Bronchial epithelial cell (primary cell): Measurements from ENCODE around the gene HOXD4. TPM values are rescaled to one million over a fixed set of nuclear protein-coding genes. Genes with fewer than 3 reads are reported as not detected.
A peak's percentile ranks its signal among the peaks of the same experiment; 100 is the strongest.

Experiments used
- DNase-seq: peaks from one replicate; pipeline ENCODE4 v3.0.0-alpha.2; 2010; ENCODE audit warnings: low read depth
- FAIRE-seq: peaks from 2 replicates; lab custom pipeline; 2011; peaks lifted over from hg19 to GRCh38; lab: Jason Lieb, UNC
- H3K27me3 ChIP-seq: 2 replicates; pipeline ENCODE4 v1.5.1; 2011; ENCODE audit warnings: low read length; ENCODE audit not compliant: control insufficient read depth, insufficient read depth
- H3K36me3 ChIP-seq: 2 replicates; pipeline ENCODE4 v1.5.1; 2011; ENCODE audit warnings: low read length; ENCODE audit not compliant: control insufficient read depth, insufficient read depth
- H3K4me3 ChIP-seq: 2 replicates; pipeline ENCODE4 v1.5.1; 2011; ENCODE audit warnings: mild to moderate bottlenecking, low read depth, low read length, control low read depth
- total RNA-seq: library from RNA; depleted of rRNA; stranded (reverse); fragments of >200 nt; gene quantifications from 2 replicates; pipeline ENCODE4 v1.2.1, GENCODE V29; 2014
- TF ChIP-seq, protein P1 (sequence below): IDR thresholded peaks from 2 replicates; pipeline ENCODE4 v1.5.1; 2011; ENCODE audit warnings: mild to moderate bottlenecking, moderate library complexity, low read length, control low read depth, inconsistent platforms; ENCODE audit not compliant: insufficient read depth, severe bottlenecking

HOXD4 gene
- total RNA-seq, 1 donor from 2014 or later: not detected

DNA sequence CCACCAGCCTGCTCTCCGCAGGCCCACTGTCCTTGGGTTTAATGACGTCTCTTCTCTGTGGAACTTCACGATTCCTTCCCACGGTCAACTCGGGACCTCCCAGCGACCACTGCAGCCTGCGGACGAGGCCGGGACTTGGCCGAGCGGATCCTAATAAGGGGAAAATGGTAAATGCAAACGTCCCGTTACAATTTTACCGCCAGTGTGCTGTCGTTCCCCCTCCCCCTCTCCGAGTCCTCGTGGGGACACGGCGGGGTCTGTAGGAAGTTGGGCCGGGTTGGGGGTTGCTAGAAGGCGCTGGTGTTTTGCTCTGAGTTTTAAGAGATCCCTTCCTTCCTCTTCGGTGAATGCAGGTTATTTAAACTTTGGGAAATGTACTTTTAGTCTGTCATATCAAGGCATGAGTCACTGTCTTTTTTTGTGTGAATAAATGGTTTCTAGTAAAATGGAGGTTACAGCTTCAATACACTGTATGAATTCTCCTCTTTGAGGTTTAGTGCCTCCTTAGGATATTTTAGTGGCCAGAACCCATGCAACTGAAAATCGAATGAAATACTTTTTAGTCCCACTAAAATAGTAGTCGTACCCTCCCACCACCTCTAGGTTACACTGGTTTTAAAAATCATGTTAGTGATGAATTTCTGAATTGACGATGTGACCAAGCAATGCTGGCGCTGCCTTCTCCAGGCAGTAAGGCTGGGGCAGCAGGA lies 42.0 kb upstream of the HOXD4 start:
- DNase-seq: no peak
- Histone ChIP-seq H3K27me3 (peaks cover 76% of the 10 kb centered on the region), H3K4me3 (no peak overlapping the region), H3K36me3 (no peaks in the 10 kb centered on the region)
- TF ChIP-seq, protein P1, sequence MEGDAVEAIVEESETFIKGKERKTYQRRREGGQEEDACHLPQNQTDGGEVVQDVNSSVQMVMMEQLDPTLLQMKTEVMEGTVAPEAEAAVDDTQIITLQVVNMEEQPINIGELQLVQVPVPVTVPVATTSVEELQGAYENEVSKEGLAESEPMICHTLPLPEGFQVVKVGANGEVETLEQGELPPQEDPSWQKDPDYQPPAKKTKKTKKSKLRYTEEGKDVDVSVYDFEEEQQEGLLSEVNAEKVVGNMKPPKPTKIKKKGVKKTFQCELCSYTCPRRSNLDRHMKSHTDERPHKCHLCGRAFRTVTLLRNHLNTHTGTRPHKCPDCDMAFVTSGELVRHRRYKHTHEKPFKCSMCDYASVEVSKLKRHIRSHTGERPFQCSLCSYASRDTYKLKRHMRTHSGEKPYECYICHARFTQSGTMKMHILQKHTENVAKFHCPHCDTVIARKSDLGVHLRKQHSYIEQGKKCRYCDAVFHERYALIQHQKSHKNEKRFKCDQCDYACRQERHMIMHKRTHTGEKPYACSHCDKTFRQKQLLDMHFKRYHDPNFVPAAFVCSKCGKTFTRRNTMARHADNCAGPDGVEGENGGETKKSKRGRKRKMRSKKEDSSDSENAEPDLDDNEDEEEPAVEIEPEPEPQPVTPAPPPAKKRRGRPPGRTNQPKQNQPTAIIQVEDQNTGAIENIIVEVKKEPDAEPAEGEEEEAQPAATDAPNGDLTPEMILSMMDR: no peak
- FAIRE-seq: no peak

DNA sequence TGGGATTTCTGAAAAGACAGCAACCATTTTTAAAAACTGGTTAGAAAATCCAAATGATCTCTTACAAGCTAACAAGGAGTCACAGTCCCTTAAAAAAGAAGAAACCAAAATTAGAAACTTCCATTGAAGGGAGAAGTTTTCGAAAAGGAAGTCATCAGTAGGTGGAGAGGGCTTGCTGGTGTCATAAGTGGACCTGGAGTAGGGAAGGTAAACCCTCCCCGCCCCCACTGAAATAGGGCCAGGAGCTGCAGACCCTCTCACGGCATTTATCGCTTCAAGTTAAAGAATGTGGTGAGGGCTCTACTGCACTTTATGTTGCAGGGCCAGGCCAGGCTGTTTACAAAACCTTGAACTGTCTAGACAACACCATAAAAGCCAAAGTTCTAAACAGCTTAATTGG lies 41.4 kb upstream of the HOXD4 start:
- TF ChIP-seq, protein P1: no peak
- H3K27me3 ChIP-seq: peaks cover 76% of the 10 kb centered on the region
- DNase-seq: no peak
- no peak for FAIRE-seq
- H3K4me3 ChIP-seq: no peak overlapping the region
- no peaks in the 10 kb centered on the region for H3K36me3 ChIP-seq

DNA sequence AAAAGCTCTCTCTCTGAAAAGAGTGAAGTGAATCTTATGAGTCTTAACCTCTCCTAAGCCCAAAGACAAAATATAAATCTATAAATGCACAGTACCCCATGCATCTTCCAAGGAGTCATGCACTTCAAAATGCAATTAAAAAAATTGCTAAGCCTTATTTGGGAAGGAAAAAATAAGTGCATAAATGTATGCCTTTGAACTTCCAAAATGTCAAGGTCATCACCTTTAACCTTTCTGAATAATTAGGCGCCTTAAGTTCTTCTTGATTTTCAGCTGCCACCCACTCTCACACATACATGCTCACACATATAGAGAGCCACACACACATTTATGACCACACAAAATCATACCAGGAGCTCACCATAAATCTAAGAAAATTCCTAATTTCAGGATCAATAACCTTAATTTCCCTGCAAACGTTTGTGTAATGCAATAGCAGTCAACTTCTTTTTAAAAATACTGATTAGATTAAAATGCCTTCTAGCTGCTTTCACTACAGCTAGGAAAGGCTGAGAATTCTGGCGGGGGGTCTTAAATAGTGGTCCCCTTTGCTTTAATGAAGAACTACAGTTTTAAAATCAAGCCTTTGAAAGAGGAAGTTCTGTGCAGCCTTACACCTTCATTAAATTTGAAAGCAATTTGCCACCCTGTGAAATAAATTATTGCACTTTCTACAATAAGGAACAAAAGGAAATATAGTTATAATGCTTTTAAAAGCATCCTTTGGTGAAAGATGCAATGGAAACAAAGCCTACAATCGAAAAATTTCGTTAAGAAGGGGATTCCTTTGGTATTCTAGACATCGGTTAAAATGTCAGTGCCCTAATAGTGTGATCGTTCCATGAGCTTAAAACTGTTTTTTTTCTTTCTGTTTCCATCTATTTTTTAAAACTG lies 40.7 kb upstream of the HOXD4 start:
- no peak for FAIRE-seq
- H3K27me3 ChIP-seq: peaks cover 74% of the 10 kb centered on the region
- DNase-seq: no peak
- no peaks in the 10 kb centered on the region for H3K36me3 ChIP-seq
- TF ChIP-seq, protein P1: no peak
- H3K4me3 ChIP-seq: no peak overlapping the region

DNA sequence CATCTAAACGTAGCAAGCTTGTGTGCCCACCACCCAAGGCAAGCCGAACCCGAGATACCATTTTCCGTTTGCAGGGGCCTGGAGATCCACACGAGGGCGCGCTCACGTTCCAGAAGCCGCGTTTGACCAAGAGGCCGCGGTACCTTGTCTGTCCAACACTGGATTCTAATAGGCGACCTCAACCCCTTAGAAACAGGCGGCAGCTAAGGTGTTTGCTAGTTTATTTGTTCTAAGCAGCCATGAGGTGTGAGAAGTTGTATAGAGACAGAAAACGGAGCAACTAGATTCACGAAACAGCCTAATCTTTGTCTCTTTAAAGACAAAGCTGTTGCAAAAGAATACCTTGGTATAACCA lies 40.1 kb upstream of the HOXD4 start:
- H3K4me3 ChIP-seq: no peak overlapping the region
- TF ChIP-seq, protein P1: peak; percentile 73
- H3K36me3 ChIP-seq: no peaks in the 10 kb centered on the region
- DNase-seq: peak; percentile 26
- FAIRE-seq: no peak
- peaks cover 74% of the 10 kb centered on the region for H3K27me3 ChIP-seq

DNA sequence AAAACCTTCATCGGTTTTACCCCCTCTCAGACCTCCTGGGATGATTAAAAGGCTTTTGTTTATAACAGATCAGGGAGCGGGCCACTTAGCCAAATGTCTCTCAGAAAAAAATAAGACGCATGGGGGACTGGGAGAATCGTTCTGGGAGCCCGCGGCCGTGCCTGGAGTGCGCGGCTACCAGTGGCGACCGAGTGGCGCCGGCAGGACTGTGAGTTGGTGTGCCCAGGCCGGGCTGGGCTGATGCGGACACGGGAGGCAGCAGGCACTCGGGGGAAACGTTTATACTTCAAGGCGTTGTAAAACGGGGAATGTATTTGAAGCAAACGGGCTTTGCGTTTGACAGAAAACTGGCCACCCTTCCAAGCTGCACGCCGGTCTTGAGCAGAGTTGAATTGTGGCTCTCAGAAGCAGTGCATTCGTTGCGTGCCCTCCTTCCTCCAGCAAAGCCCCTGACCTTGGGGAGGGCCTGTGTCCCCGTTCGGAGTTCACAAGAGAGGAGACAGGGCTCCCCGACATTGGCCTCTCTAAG lies 39.4 kb upstream of the HOXD4 start:
- TF ChIP-seq, protein P1: no peak
- FAIRE-seq: no peak
- Histone ChIP-seq H3K27me3 (peaks cover 79% of the 10 kb centered on the region), H3K36me3 (no peaks in the 10 kb centered on the region), H3K4me3 (no peak overlapping the region)
- no peak for DNase-seq
